HG02981 (cell line): ENCODE measurements around the gene RREB1.

ENCODE experiments used
- ATAC-seq: cut with Tn5 transposase; IDR thresholded peaks from one replicate; pipeline ENCODE4 v1.9.1; 2021; ENCODE audit warnings: mild to moderate bottlenecking, moderate library complexity; ENCODE audit not compliant: unreplicated experiment

Gene RREB1

GRCh38 chr6:7163661-7164071 is 55.9 kb downstream of the RREB1 start:
- no peak for ATAC-seq

DNA sequence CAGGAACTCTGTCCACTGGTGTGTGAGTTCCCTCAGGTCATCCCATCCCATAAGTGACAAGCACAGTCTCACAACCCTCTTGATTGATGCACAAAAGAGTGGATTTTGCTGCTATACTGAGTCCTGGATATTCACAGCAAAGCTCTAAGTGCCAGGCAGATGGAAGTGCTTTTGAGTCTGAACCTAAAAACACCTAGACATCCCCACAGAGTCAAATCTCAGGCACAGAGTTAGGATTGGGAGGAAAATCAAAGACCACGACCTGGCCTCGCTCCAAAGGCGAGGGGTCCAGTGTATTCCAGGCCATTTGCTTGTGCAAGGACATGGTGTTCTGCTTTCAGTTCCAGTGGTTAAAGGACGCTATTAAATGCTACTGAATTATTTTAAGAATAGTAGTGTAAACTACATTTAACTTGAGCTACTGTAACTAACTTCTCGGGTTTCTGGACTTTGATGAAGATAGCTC is 56.8 kb downstream of the RREB1 start:
- no peak for ATAC-seq

GRCh38 chr6:7165002-7165889 is 57.5 kb downstream of the RREB1 start:
- no peak for ATAC-seq

DNA sequence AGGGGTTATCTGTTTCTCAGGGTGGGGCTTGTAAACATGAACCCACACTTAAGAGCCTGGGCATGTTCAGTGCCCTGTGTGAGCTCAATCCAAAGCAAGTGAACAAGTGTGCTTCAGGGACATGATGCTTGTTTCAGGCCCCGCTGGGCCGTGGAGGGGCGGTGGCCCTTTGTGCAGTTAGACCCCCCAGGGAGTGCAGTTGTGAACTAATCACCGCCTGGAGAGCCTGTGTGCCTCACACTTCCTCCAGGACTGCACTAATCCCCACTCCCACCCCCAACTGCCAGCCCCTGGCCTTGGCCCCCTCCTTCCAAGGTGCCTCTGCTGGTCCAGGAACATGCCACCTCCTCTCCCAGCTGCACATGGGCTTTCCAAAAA is 58.1 kb downstream of the RREB1 start:
- no peak for ATAC-seq

GRCh38 chr6:7166410-7167293 is 58.9 kb downstream of the RREB1 start:
- ATAC-seq: no peak

- no peak for ATAC-seq
These were observed 61.5 kb downstream of the RREB1 start for GRCh38 chr6:7169296-7169721.

GRCh38 chr6:7170117-7170732 is 62.5 kb downstream of the RREB1 start:
- ATAC-seq: no peak

DNA sequence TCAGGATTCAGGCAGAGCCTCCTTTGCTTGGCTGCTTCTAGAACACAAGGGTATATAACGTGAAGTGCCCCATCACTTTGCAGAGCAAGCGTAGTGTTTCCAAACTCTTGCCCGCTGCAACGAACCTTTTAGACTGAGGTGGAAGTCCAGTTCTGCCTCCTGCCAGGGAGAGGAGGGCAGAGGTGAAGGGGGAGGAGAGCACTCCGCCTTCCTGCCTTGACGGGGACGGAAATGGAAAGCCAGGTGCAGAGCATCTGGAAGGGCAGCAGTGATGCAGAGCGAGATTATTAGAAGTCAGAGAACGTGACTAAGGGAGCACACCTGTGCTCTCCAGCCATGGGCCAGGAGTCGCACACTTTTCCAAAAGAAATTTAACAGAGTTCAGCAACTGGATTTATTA is 63.4 kb downstream of the RREB1 start:
- ATAC-seq: no peak

DNA sequence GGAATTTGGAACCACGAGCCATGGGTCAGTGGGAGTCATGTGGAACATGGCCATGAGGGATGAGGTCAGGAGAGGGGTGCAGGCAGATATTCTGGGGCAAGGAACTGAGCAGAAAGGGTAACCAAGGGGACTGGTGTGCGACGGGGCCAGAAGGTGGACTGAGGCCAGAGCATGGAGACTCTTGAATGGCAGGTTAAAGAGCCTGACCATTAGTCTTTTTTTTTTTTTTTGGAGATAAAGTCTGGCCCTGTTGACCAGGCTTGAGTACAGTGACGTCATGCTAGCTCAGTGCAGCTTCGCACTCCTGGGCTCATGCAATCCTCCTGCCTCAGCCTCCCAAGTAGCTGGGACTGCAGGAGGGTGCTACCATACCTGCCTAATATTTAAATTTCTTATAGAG is 64.0 kb downstream of the RREB1 start:
- no peak for ATAC-seq

DNA sequence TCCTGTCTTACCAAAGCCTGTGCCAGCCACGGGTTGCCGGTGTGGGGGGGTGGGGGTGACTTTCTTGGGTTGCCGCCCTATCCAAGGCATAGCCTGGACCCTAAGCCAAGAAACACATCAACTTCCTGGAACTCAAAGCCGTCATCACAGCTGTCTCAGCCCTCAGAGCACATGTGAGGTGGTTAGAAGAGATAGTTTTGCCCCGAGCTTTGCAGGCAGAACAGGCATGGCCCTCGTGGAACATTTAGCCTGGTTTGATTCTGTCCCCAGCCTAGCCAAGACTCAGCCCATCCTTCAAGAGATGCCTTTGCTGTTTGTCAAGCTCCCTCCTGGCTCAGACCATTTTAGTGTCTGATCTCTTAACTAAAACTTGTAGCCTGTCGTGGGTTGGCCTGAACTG is 64.9 kb downstream of the RREB1 start:
- no peak for ATAC-seq

DNA sequence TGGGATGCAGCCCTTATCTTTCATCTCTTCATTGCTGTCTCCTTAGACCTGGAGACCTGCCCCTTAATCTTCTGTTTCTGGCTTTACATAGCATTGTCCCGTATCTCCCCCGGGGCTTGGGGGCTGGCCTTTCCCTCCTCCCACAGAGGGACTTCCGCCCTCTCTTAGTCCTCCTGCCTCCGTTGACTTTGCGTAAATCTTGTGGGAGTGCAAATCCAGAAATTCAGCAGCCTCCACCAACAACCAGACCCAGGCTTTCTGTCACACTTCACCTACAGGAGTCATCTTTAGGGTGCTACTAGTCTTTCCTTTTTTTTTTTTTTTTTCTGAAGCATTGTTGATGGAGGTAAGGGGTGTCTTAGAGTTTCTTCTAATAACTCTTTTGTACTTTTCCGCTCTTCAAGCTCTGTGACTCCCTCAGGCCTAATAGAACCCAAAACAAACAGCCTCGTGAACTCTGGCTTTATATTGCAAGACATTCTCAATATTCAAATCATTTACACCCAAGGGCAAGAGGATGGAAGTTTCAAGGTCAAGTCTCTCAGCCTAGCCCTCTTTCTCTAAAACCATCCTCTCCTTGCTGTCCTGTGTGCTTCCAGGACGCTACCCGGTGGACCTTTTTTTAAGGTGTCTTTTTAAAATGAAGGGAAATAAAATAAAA is 66.2 kb downstream of the RREB1 start:
- ATAC-seq: no peak

GRCh38 chr6:7175462-7175861 is 67.7 kb downstream of the RREB1 start:
- no peak for ATAC-seq

GRCh38 chr6:7176208-7176607 is 68.4 kb downstream of the RREB1 start:
- no peak for ATAC-seq

DNA sequence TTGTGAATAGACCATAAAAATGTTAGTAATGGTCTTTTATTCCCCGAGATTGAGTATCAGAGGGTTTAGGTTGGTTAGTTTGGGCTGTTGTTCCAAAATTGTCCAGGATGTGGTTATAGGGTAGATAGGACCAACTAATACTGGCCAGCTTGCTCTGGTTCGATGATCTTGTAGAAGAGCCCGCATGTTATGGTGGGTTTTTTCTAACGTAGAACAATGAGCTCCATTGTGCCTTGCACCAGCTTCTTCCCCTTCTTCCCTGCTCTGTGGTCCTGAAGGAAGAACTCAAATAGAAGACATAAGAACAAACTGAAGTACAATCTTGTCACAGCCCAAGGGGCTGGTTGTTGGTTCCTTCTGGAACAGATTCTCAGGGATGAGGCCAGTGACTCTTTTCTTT is 70.5 kb downstream of the RREB1 start:
- no peak for ATAC-seq

- no peak for ATAC-seq
These were observed 73.0 kb downstream of the RREB1 start for GRCh38 chr6:7180751-7181150.

GRCh38 chr6:7183707-7184106 is 75.9 kb downstream of the RREB1 start:
- ATAC-seq: no peak

GRCh38 chr6:7184502-7184901 is 76.7 kb downstream of the RREB1 start:
- ATAC-seq: no peak

DNA sequence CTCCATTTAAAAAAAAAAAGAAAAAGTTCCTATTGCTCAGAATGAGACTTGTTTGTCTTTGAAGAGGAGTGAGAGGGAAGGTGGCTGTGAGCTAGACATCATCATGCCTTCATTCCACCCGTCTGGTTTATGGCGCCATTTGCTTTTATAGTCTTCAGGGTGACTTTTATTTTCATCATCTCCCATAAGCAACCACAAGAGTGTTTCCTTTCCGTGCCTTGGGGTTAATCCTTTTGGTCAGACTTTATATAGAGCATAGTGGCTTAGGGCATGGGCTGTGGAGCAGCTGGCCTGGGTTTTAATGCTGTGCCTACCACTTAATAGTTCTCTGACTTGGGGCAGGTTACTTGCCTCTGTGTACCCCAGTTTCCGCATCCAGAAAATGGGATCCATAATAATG is 77.8 kb downstream of the RREB1 start:
- no peak for ATAC-seq

GRCh38 chr6:7188492-7188891 is 80.7 kb downstream of the RREB1 start:
- peak; percentile 89 for ATAC-seq

DNA sequence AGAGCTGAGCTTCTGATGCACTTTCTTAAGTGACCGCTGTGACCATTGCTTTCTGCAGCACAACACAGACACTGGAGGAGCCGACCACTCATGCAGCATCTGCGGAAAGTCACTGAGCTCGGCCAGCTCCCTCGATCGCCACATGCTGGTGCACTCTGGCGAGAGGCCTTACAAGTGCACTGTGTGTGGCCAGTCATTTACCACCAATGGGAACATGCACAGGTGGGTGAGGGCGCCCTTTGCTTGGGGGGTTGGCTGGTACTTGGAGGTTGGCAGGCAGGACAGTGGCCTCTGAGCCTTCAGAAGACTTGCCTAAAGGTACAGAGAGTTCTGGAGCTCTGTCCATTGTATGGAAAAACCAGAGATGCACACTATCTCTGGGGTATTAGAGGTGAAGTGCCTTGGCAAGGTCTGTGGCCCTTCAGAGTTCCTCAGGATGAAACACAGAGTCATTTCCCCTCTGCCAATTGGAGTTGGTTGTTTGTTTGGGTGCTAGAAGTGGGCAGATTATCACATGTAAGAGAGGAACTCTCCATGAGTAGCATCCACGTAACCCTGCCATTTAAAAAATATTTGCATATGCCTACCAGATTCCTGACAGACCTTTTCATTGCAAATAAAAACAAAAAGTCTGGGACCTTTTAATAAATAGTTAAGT is 81.5 kb downstream of the RREB1 start:
- ATAC-seq: no peak
